Measurements from ENCODE around the gene PSD2.
A peak's percentile ranks its signal among the peaks of the same experiment; 100 is the strongest.

PSD2 gene

GRCh38 chr5:139795074-139796001, at the start of gene PSD2:
Gene PSD2 (plus strand): TSS chr5:139795808. CDS start chr5:139809441, 13,633 bp downstream.
- DNase-seq, result peak; percentile 65

GRCh38 chr5:139746691-139747582, 48.7 kb upstream of the PSD2 start:
- peak; percentile 92 for DNase-seq

GRCh38 chr5:139747583-139748504, 47.8 kb upstream of the PSD2 start:
- no peak for DNase-seq

- DNase-seq, result peak; percentile 60
Observed at GRCh38 chr5:139748505-139748826, 47.1 kb upstream of the PSD2 start.

- DNase-seq, result no peak
Observed at GRCh38 chr5:139749242-139749641, 46.4 kb upstream of the PSD2 start.

GRCh38 chr5:139751236-139751635, 44.4 kb upstream of the PSD2 start:
- peak; percentile 6 for DNase-seq

GRCh38 chr5:139752506-139753473, 42.8 kb upstream of the PSD2 start:
- DNase-seq, result peak; percentile 57

- DNase-seq, result peak; percentile 77
Observed at GRCh38 chr5:139755892-139756671, 39.5 kb upstream of the PSD2 start.

GRCh38 chr5:139756971-139757370, 38.6 kb upstream of the PSD2 start:
- no peak for DNase-seq

GRCh38 chr5:139757727-139758509, 37.7 kb upstream of the PSD2 start:
- peak; percentile 34 for DNase-seq

- DNase-seq, result peak; percentile 29
Observed at GRCh38 chr5:139758510-139759075, 37.0 kb upstream of the PSD2 start.

- peak; percentile 63 for DNase-seq
Observed at GRCh38 chr5:139759219-139759721, 36.3 kb upstream of the PSD2 start.

- DNase-seq, result peak; percentile 28
Observed at GRCh38 chr5:139760066-139761056, 35.2 kb upstream of the PSD2 start.

GRCh38 chr5:139761057-139761450, 34.6 kb upstream of the PSD2 start:
- no peak for DNase-seq

- no peak for DNase-seq
Observed at GRCh38 chr5:139761501-139761900, 34.1 kb upstream of the PSD2 start.

- DNase-seq, result peak; percentile 24
Observed at GRCh38 chr5:139762615-139763170, 32.9 kb upstream of the PSD2 start.

GRCh38 chr5:139763280-139763929, 32.2 kb upstream of the PSD2 start:
- peak; percentile 61 for DNase-seq
